HG02884 (cell line): ENCODE measurements around the gene LMF2.

Source experiments
- ATAC-seq: cut with Tn5 transposase; IDR thresholded peaks from one replicate; pipeline ENCODE4 v1.9.1; 2021; ENCODE audit warnings: mild to moderate bottlenecking, moderate library complexity; ENCODE audit not compliant: unreplicated experiment

The LMF2 gene

DNA sequence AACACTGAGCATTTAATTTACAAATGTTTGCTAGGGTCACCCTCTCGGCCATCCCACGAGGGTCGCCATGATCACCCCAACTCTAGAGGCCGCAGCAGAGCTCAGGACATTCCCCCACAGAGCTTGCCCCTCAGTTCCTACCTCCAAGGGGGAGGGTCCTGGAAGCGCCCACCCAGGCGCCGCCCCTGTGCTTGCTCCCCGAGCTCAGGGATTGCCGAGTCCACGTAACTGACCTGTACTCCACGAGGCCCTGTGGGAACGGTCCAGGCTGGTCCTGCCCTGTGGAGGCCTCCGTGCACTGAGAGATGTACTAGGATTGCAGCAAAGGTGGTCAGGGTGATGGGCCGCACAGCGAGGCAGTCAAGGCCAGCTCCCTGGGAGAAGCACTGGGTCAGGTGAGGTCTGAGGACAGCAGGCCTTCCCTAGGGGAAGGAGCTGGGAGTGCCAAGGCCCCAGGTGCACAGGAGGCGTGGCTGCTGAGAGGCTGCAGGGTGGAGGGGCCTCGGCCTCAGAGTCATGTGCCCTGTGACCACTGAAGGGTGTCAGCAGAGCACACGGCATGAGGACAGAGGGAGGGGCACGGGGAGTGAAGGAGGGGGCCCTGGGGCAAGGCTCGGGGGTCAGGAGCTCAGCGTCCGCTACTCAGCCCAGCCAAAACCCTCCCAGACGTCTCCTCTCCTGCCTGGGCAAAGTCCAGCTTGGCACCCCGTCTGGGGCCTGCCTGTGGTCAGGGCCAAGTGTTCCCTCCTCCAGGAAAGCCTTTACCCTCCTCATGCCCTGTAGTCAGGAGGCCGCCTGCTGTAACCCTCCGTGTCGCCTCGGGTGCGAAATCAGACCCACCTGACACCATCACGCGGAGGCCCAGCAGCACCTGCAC, 23.3 kb downstream of the LMF2 start:
- no peak for ATAC-seq

DNA sequence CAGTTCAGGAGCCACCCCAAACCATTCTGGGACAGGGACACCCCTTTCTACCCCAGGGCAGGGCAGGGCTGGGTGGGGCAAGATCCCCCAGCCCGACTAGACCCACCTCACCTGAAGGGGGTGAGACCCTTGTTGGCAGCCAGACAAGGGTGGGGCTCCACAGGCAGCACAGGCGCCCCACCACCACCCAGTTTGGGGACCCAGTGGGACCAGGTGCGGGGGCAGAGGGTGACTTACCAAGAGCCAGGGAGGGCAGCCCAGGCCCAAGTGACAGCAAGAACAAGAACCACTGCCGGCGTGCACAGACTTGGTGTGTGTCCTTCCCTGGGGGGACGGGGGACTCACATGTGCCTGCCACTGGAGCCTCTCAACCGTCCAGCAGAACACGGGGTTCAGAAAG, 23.9 kb downstream of the LMF2 start:
- no peak for ATAC-seq

DNA sequence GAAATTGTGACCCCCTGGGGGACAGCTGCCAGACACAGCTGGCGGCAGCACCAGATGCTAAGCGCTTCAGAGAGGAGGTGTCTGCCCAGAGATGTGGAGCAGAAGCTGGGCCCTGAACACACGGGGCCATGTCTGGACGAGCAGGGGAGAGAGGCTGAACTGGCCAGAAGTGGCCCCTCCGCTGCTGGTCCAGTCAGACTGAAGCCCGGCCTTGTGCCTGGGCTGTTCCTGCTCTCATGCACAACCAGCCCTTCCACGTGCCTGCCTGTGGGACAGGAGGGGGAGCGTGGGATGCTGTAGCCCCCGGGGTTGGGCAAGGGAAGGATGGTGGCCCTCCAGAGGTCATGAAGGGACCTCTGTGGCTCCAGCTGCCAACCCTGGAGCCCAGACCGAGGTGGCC, 24.4 kb downstream of the LMF2 start:
- no peak for ATAC-seq

DNA sequence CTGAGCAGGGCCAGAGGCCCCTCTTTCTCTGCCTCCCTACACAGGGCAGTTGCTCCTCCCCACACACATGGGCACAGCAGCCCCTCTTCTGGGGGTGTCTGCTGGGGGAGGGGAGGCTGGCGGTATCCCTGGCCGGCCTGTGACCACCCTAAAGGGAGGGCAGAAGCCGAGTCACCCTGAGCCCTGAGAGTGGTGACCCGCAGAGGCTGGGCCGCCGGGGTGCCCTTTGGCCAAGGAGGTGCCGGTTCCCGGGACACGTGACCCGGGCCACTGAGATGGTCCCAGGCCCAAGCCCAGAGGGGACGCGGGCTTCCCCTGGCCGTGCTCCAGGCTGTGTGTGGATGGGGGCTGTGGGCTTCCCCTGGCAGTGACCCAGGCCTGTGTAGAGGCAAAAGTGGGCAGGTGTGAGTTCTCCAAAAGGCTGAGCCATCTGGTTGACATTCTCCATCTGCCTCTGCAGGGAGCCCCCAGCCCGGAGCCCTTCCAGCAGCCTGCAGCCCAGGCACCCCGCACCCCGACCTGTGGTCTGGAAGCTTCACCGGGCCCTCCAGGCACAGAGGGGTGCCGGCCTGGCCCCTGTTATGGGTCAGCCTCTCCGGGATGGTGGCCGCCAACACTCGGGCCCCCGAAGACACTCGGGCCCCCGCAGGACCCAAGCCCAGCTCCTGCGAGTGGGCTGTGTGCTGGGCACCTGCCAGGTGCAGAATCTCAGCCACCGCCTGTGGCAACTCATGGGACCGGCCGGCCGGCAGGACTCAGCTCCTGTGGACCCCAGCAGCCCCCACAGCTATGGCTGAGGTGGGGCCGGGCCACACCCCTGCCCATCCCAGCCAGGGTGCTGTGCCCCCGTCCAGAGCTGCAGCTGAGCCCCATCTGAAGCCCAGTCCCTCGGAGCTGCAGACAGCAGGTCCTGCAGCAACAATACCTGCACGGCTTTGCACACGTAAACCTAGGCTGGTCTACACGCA, 25.1 kb downstream of the LMF2 start:
- no peak for ATAC-seq

DNA sequence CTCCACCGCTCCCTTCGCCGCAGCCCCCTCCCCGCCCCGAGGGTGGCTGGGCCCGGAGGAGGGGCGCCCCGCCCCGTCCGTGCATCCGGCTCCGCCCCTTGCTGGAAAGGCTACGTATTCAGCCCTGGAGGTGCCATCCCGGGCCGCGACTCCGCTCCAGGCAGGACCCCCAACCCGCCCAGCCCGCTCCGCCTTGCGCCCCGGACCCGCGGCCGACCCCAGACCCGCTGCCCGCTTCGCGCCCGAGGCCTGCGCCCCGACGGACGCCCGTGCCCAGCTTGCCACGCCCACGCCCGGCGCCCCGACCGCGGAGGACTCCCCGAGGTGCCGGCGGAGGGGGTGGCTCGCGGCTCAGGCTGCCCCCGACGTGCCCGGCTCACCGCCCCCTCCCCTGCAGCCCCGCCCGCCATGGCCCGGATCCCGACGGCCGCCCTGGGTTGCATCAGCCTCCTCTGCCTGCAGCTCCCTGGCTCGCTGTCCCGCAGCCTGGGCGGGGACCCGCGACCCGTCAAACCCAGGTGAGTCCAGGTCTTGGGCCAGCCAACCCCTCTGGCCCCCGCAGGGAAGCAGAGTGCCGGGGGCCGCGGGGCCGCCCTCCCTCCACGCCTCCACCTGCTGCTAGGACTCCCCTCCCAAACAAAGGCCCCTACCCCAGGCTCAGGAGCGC, 25.9 kb downstream of the LMF2 start, which contains the start of gene ADM2:
Gene ADM2 (plus strand): TSS at position 104 of the 667 bp plus-strand sequence. CDS start 305 bp downstream, at position 409.
- ATAC-seq, result no peak

DNA sequence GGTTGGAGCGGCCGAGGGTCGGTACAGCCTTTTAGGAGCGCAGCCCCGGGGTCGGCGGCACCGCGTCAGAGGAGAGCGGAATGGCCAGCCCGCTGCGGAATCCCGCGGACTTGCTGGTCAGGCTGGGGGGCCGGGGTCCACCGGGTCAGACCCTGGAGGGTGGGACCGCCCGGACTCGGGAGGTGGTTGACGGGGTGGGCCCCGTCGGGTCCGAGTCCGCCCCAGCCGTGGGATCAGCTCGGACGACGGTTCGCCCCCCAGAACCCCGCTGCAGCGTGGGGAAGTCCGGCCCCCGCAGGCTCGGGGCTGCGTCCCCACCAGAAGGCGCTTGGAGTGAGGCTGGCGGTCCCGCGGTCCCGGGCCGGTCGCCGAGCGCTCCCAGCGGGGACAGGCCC, 26.5 kb downstream of the LMF2 start:
- ATAC-seq, result no peak

DNA sequence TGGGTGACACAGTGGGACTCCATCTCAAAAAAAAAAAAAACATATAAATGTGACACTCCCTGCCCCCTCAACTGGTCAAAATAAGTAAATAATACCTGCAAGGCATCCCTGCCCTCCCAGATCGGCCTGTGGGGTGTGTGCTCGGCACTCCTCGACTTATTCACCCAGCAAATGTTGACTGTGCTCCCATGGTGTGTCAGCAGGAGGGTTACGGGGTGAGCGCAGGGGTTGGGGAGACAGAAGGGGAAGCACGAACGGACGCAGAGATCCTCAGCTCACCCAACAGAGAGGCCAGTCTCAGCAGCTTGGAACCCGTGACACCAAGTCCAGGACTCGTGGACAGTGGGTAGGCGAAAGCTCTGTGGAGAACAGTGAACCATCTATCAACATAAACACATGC, 27.8 kb downstream of the LMF2 start:
- ATAC-seq, result no peak

DNA sequence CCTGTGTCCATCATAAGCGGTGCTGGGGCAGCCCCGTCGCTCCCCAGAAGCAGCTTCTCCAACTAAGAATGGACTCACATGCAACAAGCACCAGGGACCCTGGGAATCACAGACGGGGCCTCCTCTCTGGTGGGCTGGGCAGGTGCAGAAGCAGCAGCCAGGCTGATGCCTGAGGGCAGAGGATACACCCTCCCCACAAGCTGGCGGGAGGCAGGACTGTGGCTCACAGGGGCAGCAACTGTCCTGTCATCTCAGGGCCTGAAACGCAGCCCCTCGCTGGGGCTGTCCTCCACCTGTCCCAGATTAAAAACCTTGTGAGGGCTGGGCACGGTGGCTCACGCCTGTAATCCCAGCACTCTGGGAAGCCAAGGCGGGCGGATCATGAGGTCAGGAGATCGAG, 29.6 kb downstream of the LMF2 start:
- ATAC-seq, result no peak

DNA sequence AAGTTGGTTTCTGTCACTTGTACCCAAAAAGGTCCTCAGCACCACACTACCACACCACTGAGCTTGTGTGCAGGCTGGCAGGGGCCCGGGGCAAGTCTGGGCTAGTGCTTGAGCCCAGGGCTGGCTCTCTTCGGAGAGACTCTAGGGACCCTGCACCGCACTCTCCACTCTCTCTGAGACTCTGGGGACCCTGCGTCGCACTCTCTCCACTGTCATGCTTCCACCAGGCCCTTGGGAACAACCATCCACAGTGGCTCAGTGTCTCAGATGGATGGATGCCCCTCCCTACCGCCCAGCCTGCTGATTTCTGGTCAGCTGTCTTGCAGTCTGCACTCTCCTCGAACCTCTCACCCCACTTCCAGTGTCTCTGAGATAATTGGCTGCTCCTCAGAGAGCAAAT, 30.6 kb downstream of the LMF2 start:
- no peak for ATAC-seq

DNA sequence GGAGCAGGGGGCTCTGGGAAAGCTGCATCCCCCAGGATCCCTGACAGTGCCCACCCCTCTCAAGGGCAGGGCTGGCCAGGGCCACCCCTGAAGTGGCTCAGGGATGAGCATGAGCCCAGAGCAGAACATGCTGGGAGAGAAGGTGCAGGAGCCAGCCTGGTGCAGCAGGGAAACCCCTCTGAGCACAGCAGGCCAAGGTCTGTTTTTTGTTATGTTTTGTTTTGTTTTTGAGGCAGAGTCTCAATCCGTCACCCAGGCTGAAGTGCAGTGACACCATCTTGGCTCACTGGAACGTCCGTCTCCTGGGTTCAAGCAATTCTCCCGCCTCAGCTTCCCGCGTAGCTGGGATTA, 31.9 kb downstream of the LMF2 start:
- ATAC-seq, result no peak

DNA sequence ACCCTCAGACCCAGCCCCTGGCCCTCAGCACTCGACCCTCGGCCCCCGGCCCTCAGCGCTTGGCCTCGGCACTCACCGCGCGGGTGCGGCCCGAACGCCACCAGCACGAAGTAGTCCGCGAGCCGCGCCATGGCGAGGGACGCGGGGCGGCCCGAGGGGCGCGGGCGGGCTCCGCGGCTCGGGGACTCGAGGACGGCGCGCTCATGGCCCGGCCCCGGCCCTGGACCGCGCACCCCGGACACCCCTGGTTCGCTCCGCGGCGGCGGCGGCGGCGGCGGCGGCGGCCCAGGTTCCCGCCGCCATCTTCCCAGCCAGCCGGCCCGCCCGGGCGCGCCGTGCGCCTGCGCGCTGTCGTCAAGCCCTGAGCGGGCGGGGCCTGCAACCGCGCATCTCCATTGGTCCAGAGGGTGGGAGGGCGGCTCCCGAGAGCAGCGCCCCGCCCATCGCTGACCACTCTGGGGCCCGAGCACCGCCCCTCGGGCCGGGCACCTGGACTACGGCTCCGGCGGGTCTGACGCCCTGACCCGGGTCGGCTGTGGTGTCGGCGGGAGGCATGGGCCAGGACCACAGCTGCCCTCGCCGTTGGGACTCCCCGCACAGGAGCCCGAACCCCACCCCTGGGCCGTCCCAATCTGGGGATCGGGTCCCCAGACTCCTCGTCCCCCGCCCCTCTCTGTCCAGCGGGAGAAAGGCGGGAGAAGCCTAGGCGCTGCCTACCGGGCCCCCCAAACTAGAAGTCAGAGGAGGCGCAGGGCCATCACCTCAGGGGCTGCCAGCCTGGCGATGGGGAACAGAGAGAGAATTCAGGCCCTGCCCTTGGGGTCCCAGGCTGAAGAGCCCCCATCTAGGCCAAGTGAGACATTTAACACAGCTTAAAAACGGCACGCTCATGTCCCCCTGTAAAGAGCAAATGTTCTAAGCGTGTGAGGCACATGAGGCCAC, 32.5 kb downstream of the LMF2 start, which contains the start of gene SBF1:
Gene SBF1 (minus strand): TSS at position 326 of the 942 bp plus-strand sequence. CDS start 195 bp downstream, at position 131.
- peak; percentile 68 for ATAC-seq

DNA sequence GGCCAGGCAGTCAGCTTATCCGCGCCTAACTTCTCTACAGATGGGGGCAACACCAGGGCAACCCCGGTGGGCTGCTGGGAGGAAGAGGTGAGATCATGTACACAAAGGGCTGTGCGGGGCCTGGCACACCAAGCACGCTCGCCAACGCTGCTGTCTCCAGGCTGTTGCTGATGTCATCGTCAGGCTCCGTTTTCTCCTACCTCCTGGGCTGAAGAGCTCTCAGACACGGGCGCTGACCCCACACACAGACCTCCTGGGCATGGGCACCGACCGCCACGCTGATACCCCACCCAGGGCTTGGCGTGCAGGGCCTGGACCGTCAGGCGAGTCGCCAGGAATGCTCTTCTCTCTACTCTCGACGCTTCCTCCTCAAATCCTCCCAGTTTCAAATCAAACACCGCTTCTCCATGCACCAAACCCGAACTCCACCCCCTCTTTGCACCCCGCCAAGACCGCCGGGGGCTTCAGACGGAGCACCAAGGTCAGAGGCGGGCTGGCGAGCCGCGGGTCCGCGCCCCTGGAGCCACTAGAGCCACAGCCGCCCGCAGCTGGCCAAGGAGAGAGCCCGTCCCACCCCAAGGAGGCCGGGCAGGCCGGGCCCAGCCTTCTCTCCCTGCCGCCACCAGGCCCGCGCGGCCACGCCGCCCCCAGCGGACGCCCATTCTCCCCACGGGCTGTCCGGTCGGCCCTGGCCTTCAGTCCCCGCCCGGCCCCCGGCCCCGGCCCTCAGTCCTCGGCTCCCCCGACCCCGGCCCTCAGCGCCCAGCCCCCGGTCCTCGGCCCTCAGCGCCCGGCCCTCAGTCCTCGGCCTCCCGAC, 33.4 kb downstream of the LMF2 start:
- ATAC-seq, result no peak

DNA sequence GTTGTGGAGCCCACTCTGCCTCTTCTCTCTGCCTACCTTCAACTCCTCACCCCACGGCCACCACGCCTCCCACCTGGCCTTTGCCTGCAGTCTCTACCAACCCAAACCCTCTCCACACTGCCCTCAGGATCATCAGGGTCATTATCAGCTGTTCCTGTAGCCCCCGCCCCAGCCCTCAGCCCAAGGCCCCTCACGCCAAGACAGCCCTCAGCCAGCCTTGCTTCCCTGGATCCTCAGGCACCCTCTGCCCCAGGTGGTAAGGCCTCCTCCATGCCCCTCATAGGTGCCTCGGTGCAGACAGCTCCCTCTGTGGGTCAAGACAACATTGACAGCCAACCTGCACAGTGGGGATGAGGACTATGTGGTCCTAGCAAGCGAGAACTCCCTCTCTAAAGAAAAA, 34.4 kb downstream of the LMF2 start:
- no peak for ATAC-seq

DNA sequence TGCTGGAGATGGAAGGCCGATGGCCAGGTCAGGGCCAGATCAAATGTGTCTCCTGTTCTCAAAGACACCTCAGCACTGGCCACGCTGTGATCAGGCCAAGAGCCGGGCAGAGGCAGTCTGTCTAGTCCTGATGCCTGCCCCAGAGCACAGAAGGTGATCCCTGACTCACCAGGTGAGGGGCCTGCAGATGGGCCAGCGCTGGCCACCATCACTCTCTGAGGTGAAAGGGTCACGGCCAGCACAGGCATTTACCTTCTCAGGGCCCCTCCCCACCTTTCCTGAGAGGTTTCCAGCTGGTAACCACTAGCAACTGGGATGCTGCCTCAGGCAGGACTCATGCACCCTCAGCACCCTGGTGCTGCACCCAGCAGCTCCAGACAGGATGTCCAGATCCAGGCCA, 35.5 kb downstream of the LMF2 start:
- no peak for ATAC-seq

DNA sequence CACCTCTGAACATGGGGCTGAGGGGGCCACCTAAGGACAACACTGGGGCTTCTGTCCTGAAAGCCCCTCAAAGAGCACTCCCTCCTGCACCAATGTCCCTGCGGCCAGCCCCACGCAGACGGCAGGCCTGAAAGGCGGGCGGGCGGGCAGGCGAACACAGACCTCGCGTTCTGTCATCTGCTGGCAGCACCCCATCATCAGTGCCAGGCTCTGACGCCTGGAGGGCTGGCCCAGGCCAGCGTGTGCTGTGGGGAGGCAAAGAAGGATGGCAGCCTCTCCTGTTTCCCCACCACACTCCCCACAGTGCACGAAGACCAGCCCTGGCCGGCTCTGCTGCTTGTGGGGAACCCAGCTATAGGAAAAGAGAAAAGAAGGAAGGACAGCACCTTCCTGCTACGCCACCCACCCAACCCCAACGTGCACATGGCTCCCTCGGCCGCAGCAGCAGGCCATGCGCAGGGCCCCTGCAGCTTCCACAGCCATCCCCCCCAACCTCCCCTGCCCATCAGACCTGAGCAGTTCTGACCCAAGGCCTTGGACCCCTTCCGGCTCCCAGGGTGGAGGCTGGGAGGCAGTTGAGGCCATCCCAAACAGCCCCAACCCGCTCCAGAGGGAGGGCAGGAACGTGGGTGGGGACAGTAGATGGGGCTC, 36.2 kb downstream of the LMF2 start:
- ATAC-seq, result no peak

DNA sequence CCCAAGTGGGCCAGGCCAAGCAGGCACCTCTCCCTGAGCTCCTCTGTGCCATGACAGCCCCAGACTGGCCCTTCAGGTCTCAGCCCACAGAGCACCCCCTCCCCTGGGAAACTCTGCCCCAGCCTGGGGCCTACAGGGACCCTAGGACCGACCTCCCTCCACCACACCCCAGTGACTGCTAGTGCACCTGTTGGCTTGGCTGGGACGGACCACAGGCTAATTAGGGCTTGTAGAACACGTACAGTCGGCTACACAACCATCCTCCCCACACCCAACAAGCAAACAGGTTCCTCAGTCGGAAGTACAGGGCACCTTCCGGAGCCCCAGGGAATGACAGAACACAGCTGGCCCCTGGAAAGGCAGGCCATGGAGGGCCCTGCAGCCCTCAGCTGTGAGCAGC, 37.0 kb downstream of the LMF2 start:
- no peak for ATAC-seq

DNA sequence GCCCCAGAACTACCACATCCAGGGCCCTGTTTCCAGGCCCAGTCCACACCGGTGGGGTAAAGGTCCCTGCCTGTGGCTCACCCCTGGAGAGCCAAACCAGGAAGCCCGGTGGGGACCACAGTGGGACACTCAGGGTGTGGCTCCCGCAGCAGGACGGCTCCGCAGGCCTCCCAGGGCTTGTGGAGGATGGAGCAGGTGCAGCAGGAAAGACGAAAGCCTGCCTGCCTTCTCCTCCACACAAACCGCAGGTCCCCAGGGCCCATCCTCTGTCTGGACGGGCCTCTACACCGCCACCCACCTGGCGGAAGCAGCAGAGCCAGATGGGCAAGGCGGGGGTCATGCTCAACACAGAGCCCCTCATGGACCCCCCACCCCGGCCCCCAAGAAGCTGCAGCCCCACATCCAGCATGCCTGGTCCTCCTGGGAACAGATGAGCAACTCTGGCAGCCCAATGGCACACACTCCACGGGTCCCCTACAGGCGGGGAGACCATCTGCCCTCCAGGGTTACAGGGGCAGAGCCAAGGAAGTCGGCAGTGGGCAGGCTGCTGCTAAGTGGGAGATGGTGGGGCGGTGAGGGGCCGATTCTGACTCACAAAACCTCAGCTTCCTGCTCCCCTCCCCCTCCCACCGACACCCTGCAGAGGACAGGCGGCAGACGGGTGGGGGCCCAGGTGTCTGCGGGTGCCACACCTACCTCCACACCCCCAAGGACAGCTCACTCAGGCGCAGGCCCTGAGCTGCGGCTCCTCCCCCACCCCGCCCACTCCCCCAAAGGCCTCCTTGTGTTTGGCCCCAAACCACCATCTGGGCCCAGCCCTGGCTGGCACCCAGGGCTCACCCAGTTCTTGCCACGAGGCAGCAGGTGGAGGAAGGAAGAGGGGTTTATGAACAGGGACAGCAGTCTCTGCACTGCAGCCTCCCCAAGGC, 37.9 kb downstream of the LMF2 start:
- no peak for ATAC-seq

DNA sequence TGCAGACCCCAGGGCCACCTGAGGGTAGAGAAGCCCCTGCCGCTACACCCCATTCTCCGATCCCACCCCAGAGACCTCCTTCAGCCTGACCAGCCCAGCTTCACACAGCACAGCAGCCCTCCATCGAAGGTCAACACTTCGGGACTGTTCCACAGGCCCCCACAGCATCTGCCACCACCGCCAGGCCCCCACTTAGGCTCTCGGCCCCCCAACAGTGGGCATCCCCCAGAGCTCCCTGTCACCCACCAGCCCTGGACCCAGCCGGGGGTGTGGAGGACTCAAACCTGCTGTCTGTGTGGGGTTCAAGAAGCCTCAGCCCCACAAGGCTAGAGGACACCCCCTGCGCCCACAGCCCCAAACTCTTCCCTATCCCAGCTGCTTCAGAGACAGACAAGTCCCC, 38.9 kb downstream of the LMF2 start:
- no peak for ATAC-seq
